ENCODE measurements around the gene CD7.

Gene CD7

GRCh38 chr17:82272495-82273326, 44.7 kb downstream of the CD7 start:
- peak overlapping the region; percentile 86 for H3K4me3 ChIP-seq (ENCODE audit: low read depth, low read length, poor library complexity, severe bottlenecking)
- H3F3A ChIP-seq (ENCODE audit: insufficient read depth, low read length) = no peaks in the 10 kb centered on the region
- H4K20me1 ChIP-seq (ENCODE audit: insufficient read depth, low read length) = no peaks in the 10 kb centered on the region
- H3K27me3 ChIP-seq (ENCODE audit: insufficient read depth, low read length) = peaks cover 9% of the 10 kb centered on the region
- TF ChIP-seq, protein P1, sequence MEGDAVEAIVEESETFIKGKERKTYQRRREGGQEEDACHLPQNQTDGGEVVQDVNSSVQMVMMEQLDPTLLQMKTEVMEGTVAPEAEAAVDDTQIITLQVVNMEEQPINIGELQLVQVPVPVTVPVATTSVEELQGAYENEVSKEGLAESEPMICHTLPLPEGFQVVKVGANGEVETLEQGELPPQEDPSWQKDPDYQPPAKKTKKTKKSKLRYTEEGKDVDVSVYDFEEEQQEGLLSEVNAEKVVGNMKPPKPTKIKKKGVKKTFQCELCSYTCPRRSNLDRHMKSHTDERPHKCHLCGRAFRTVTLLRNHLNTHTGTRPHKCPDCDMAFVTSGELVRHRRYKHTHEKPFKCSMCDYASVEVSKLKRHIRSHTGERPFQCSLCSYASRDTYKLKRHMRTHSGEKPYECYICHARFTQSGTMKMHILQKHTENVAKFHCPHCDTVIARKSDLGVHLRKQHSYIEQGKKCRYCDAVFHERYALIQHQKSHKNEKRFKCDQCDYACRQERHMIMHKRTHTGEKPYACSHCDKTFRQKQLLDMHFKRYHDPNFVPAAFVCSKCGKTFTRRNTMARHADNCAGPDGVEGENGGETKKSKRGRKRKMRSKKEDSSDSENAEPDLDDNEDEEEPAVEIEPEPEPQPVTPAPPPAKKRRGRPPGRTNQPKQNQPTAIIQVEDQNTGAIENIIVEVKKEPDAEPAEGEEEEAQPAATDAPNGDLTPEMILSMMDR (IDR thresholded peaks at IDR 0.05; ENCODE audit: low read length) = no peak
- TF ChIP-seq EZH2 (IDR thresholded peaks at IDR 0.05; ENCODE audit: borderline replicate concordance, low read length) = no peak
- peaks cover 43% of the 10 kb centered on the region for H3K4me1 ChIP-seq (ENCODE audit: insufficient read depth, low read length, severe bottlenecking)
- H3K9me2 ChIP-seq (ENCODE audit: low read depth, low read length) = no peaks in the 10 kb centered on the region
- peak overlapping the region; percentile 94 for H3K9ac ChIP-seq (ENCODE audit: low read length)
- H3K27ac ChIP-seq (ENCODE audit: low read depth, low read length, poor library complexity, severe bottlenecking) = peak overlapping the region; percentile 53
- H3K79me2 ChIP-seq (ENCODE audit: insufficient read depth, low read length) = peaks cover 49% of the 10 kb centered on the region
- H3K9me3 ChIP-seq (ENCODE audit: low read length) = no peaks in the 10 kb centered on the region
- peak overlapping the region; percentile 71 for H3K4me2 ChIP-seq (ENCODE audit: low read length)
- H2AFZ ChIP-seq (ENCODE audit: low read length) = no peak overlapping the region
- H3K36me3 ChIP-seq (ENCODE audit: insufficient read depth, low read length) = peaks cover 46% of the 10 kb centered on the region

GRCh38 chr17:82271401-82271800, 46.0 kb downstream of the CD7 start:
- Histone ChIP-seq H3K27ac (ENCODE audit: low read depth, low read length, poor library complexity, severe bottlenecking) (no peak overlapping the region), H3K36me3 (ENCODE audit: insufficient read depth, low read length) (peaks cover 58% of the 10 kb centered on the region), H3K27me3 (ENCODE audit: insufficient read depth, low read length) (peaks cover 9% of the 10 kb centered on the region), H3K4me3 (ENCODE audit: low read depth, low read length, poor library complexity, severe bottlenecking) (no peak overlapping the region), H3F3A (ENCODE audit: insufficient read depth, low read length) (no peaks in the 10 kb centered on the region), H3K9me3 (ENCODE audit: low read length) (no peaks in the 10 kb centered on the region), H3K4me2 (ENCODE audit: low read length) (peak overlapping the region; percentile 30; the same call in 1 of the 2 replicates), H3K79me2 (ENCODE audit: insufficient read depth, low read length) (peaks cover 60% of the 10 kb centered on the region), H3K4me1 (ENCODE audit: insufficient read depth, low read length, severe bottlenecking) (peaks cover 43% of the 10 kb centered on the region), H3K9me2 (ENCODE audit: low read depth, low read length) (no peaks in the 10 kb centered on the region), H3K9ac (ENCODE audit: low read length) (no peak overlapping the region), H2AFZ (ENCODE audit: low read length) (no peak overlapping the region), H4K20me1 (ENCODE audit: insufficient read depth, low read length) (no peaks in the 10 kb centered on the region)
- TF ChIP-seq EZH2 (IDR thresholded peaks at IDR 0.05; ENCODE audit: borderline replicate concordance, low read length) = no peak
- TF ChIP-seq, protein P1 (IDR thresholded peaks at IDR 0.05; ENCODE audit: low read length) = no peak

DNA sequence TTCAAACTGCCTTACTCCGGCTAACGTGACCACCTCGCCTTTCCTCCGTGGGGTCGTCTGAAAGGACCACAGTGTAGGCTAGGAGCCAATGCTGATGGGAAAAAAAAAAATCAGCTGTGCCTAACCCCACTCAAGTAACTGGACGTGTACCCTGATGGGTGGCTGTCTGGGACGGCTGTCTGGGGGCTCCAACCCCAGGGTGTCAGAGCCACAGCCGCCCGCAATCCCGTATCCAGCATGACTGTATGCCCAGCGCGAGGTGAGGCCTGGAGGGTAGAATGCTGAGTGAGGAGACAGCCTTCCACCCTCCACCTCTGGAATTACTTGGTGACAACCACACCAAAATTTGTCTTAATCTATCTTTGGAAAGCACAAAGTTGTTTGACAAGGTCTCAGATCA, 46.8 kb downstream of the CD7 start:
- Histone ChIP-seq H3K79me2 (ENCODE audit: insufficient read depth, low read length) (peaks cover 65% of the 10 kb centered on the region), H3K9me3 (ENCODE audit: low read length) (no peaks in the 10 kb centered on the region), H3K4me3 (ENCODE audit: low read depth, low read length, poor library complexity, severe bottlenecking) (no peak overlapping the region), H3K4me2 (ENCODE audit: low read length) (0 out of 2 replicates have a peak overlapping the region, but pooled peaks have one; percentile 2), H3K4me1 (ENCODE audit: insufficient read depth, low read length, severe bottlenecking) (peaks cover 43% of the 10 kb centered on the region), H3K27ac (ENCODE audit: low read depth, low read length, poor library complexity, severe bottlenecking) (no peak overlapping the region), H2AFZ (ENCODE audit: low read length) (no peak overlapping the region), H3K9me2 (ENCODE audit: low read depth, low read length) (no peaks in the 10 kb centered on the region), H3F3A (ENCODE audit: insufficient read depth, low read length) (no peaks in the 10 kb centered on the region), H3K36me3 (ENCODE audit: insufficient read depth, low read length) (peaks cover 66% of the 10 kb centered on the region), H3K9ac (ENCODE audit: low read length) (no peak overlapping the region), H4K20me1 (ENCODE audit: insufficient read depth, low read length) (no peaks in the 10 kb centered on the region), H3K27me3 (ENCODE audit: insufficient read depth, low read length) (peaks cover 9% of the 10 kb centered on the region)
- TF ChIP-seq EZH2 (IDR thresholded peaks at IDR 0.05; ENCODE audit: borderline replicate concordance, low read length) = no peak
- TF ChIP-seq, protein P1 (IDR thresholded peaks at IDR 0.05; ENCODE audit: low read length) = no peak

Data from OCI-LY1 (cell line).